GM12864 (cell line): Measurements from ENCODE around the gene MIOX.

ENCODE experiments used
- DNase-seq: peaks from one replicate; pipeline ENCODE4 v3.0.0-alpha.2; 2011; ENCODE audit warnings: low read depth
- H3K4me3 ChIP-seq: 2 replicates; pipeline ENCODE4 v1.5.1; 2011; ENCODE audit warnings: mild to moderate bottlenecking, low read depth, low read length, control low read depth
- TF ChIP-seq, protein P1 (sequence below): IDR thresholded peaks from 2 replicates; pipeline ENCODE4 v1.5.1; 2011; ENCODE audit warnings: low read depth, mild to moderate bottlenecking, moderate library complexity, low read length, control low read depth, inconsistent platforms; ENCODE audit errors: missing control alignments

MIOX gene

DNA sequence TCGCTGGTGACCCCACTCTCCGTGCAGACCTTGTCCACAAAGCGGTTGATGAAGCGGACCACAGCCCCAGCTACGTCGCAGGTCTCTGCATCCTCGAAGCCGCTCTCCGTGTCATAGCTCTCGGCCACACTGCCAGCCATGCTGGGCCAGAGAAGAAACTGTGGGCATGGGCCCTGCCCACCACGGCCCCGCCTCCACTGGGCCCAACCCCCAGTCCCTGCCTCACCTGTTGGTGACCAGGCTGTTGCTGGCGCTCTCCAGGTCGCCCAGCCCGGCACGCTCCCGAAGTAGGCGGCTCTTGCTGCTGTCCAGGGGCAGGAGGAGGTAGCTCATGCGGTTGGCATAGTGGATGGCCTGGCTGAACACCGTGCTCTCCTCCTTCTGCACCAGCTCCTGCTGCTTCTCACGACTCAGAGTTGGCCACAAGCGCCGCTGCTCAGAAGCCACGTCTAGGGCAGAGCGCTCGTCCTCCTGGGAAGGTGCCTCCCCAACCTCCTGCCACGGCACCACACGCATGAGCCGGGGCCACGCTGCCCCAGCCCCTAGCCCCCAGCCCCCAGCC lies 24.6 kb upstream of the MIOX start:
- DNase-seq, result no peak
- TF ChIP-seq, protein P1, sequence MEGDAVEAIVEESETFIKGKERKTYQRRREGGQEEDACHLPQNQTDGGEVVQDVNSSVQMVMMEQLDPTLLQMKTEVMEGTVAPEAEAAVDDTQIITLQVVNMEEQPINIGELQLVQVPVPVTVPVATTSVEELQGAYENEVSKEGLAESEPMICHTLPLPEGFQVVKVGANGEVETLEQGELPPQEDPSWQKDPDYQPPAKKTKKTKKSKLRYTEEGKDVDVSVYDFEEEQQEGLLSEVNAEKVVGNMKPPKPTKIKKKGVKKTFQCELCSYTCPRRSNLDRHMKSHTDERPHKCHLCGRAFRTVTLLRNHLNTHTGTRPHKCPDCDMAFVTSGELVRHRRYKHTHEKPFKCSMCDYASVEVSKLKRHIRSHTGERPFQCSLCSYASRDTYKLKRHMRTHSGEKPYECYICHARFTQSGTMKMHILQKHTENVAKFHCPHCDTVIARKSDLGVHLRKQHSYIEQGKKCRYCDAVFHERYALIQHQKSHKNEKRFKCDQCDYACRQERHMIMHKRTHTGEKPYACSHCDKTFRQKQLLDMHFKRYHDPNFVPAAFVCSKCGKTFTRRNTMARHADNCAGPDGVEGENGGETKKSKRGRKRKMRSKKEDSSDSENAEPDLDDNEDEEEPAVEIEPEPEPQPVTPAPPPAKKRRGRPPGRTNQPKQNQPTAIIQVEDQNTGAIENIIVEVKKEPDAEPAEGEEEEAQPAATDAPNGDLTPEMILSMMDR, result no peak
- H3K4me3 ChIP-seq, result no peak overlapping the region

DNA sequence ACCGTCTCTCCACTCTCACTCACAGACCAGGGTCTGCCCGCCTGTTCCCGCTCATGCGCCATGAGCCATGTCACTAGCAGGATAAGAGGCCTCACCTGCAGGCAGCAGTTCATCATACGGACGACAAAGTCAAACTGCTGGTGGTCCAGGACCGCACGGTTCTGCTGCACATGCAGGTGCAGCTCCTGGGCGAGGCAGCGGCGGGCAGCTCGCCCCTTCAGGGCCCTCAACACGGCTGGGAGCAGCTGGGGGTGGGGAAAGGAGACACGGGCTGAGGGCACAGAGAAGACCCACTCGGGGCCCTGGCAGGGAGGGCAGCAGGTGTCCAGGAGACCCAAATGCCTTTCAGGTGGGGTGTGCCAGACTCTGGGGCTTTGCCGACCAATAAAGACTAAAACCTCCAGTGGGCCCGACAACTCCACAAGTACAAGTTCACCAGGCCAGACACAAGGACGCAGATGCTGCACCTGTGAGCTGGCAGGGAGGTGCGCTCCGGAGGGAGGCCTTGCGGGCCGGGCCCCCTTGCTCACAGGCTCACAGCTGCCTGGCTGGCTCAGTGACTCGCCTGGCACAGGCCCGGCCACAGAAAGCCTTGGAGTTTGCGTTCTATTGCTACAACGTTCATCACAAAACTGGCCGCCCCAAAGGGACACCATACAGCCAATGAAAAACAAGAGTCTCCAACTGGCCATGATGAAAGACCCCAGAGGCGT lies 23.3 kb upstream of the MIOX start:
- TF ChIP-seq, protein P1, result no peak
- no peak for DNase-seq
- no peak overlapping the region for H3K4me3 ChIP-seq

DNA sequence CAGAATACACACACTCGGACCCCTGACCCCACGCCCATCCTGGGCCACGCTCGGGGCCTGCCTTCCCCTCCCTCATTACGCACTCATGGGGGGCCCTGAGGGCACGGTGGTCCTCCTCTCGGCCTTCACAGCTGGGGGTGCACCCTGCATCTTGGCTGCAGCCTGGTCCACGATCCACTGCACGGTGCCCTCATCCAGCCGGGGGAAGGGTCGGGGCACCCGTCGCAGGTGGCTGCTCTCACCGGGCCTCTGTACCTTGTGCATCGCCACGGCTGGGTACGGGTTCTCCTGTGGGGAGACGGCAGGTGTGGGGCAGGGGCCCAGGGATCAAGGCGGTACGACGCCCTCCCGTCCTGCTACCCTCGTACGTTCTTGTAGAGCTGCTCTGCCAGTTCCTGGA lies 22.2 kb upstream of the MIOX start:
- TF ChIP-seq, protein P1, result no peak
- H3K4me3 ChIP-seq, result no peak overlapping the region
- no peak for DNase-seq

DNA sequence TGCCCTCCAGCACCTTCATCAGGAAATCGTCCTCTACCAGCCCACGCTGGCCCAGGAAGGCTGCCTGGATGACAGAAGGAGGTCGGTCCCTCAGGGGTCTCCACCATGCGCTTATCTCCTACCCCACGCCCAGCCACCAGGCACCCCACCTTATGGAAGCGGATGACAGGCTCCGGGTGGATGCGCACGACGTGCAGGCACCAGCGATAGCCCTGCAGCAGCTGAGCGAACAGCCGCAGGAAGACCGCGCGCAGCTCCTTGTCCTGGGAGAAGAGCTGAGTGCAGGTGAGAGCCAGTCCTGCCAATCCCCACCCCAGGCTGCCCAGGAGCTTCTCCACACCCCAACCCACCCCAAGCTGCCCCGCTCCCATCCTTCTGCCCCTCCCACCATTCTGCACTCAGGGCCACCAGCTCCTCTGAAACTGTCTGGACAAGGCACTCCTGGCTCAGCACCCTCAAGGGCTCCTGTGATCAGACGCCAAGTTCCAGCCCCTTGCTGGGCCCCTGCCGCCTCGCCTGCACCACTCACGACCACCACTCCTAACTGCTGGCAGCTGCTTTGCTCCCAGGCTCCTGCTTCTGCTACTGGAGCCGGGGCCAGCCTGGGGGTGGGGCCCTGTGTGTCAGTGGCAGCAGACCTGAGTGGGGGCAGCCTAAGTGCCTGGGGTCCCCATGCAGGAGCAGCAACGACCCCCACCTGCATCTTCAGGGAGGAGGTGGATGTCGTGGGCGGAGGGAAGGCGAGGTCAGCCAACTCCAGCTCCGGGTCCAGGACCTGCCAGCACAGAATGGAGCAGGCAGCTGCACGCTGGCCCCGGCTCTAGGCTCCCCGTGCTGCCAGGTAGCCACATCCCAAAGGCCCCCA lies 21.4 kb upstream of the MIOX start:
- TF ChIP-seq, protein P1, result no peak
- DNase-seq, result no peak

DNA sequence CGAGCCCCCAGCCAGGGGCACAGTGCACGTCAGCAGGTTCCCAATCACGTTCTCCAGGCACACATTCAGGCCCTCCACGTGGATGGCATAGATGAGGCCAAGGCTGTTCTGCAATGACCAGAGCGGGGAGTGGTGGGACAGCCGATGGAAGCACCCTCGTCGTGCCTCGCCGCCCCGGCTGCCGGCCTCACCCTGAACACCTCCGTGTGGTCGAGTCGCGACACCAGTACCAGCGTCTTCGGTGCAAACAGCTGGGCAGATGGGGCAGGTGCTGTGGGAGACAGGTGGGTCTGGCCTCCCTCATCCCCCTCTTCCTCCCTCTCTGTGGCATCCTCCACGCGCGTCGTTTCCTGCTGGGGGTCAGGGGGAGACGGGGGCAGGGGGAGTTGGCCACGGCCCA lies 19.3 kb upstream of the MIOX start:
- TF ChIP-seq, protein P1, result no peak
- no peak for DNase-seq
- H3K4me3 ChIP-seq, result no peak overlapping the region

More for the DNA sequence above, 21.4 kb upstream of the MIOX start:
- H3K4me3 ChIP-seq, result no peak overlapping the region

DNA sequence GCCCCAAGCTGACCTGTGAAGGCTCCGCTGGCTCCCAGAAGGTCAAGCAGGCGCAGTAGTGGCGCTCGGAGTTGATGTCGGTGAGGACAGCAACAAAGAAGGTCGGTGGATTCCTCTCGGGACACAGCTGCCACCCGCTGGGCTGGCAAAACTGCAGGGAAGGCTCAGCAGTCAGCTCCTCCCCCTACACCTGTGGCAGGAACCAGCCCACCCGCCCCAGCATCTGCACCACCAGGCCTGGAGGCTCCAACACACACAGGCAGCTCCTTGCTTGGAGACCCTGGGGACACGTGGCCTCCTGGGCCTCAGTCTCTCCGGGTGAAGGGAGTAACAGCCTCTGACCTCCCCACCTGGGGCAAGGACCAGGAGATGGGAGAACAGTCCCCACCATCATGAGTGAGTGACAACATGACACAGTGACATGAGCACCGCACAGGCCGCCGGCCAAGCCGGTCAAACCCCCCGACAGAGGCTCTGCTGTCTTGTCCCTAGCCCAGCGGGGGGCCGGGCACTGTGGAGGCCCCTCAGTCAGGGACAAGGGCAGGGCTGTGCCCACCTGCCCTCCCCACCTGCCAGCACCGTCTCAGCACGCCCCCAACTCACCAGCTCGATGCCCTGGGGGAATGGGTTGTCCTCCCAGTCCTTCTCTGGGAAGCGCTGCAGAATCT lies 18.8 kb upstream of the MIOX start:
- TF ChIP-seq, protein P1, result no peak
- H3K4me3 ChIP-seq, result no peak overlapping the region

More for the DNA sequence above, 18.8 kb upstream of the MIOX start:
- DNase-seq, result no peak
